NCI-H2107 (cell line): ENCODE data around the gene U2SURP.
"Not testable (repeated sequence)": the region's sequence is repeated elsewhere in the genome, so short reads cannot be mapped to it uniquely, and the experiment has no call there.

Source experiments
- DNase-seq: peaks from one replicate; lab custom pipeline; 2025; lab: John Stamatoyannopoulos, UW

U2SURP gene

GRCh38 chr3:142976621-142977398 lies 24.6 kb upstream of the U2SURP start:
- no peak for DNase-seq

- no peak for DNase-seq
Observed at GRCh38 chr3:142977399-142977728, 24.0 kb upstream of the U2SURP start.

- DNase-seq: no peak
Observed at GRCh38 chr3:142981108-142981507, 20.3 kb upstream of the U2SURP start.

GRCh38 chr3:142982038-142982773 lies 19.2 kb upstream of the U2SURP start:
- no peak for DNase-seq

GRCh38 chr3:142983318-142983717 lies 18.1 kb upstream of the U2SURP start:
- no peak for DNase-seq

- DNase-seq: no peak
Observed at GRCh38 chr3:142984255-142984654, 17.1 kb upstream of the U2SURP start.

GRCh38 chr3:142987080-142987700 lies 14.2 kb upstream of the U2SURP start:
- DNase-seq: peak; percentile 46

- DNase-seq: no peak
Observed at GRCh38 chr3:142987707-142988106, 13.7 kb upstream of the U2SURP start.

GRCh38 chr3:142988221-142988620 lies 13.1 kb upstream of the U2SURP start:
- DNase-seq: not testable (repeated sequence)

GRCh38 chr3:142988826-142989225 lies 12.5 kb upstream of the U2SURP start:
- not testable (repeated sequence) for DNase-seq

GRCh38 chr3:142990721-142991120 lies 10.6 kb upstream of the U2SURP start:
- DNase-seq: no peak

- DNase-seq: no peak
Observed at GRCh38 chr3:142992323-142992722, 9.0 kb upstream of the U2SURP start.

- DNase-seq: peak; percentile 57
Observed at GRCh38 chr3:142993958-142994442, 7.4 kb upstream of the U2SURP start.

GRCh38 chr3:142997330-142997729 lies 4.0 kb upstream of the U2SURP start:
- DNase-seq: no peak

GRCh38 chr3:142998439-142998838 lies 2.9 kb upstream of the U2SURP start:
- DNase-seq: no peak

- no peak for DNase-seq
Observed at GRCh38 chr3:142999881-143000280, 1.5 kb upstream of the U2SURP start.

GRCh38 chr3:143000528-143000927 lies 842 bp upstream of the U2SURP start:
- no peak for DNase-seq

- DNase-seq: no peak
Observed at GRCh38 chr3:143001034-143001368, 369 bp upstream of the U2SURP start.

- DNase-seq: no peak
Observed at GRCh38 chr3:143002083-143002712, 828 bp downstream of the U2SURP start.

GRCh38 chr3:143002727-143003126 lies 1.4 kb downstream of the U2SURP start:
- no peak for DNase-seq

GRCh38 chr3:143004823-143005222 lies 3.5 kb downstream of the U2SURP start:
- DNase-seq: no peak

- DNase-seq: no peak
Observed at GRCh38 chr3:143010024-143010423, 8.7 kb downstream of the U2SURP start.

- no peak for DNase-seq
Observed at GRCh38 chr3:143011705-143012104, 10.3 kb downstream of the U2SURP start.
